Right atrium auricular region (tissue), 2 donors: ENCODE measurements around the gene SMIM31. TPM values are rescaled to one million over a fixed set of nuclear protein-coding genes. Genes with fewer than 3 reads are reported as not detected.

Source experiments
- DNase-seq: peaks from one replicate; pipeline ENCODE4 v3.0.0-alpha.2; 2019; ENCODE audit warnings: low spot score
- H3K27ac ChIP-seq, 2 donors: fragments of 200-600 bp; sonication (generic); 1 replicate in 1 of 2; 2 replicates in 1 of 2; pipeline ENCODE4 v1.5.1; 2016 to 2019
- H3K27me3 ChIP-seq, 2 donors: fragments of 200-600 bp; sonication (generic); one replicate each; pipeline versions ENCODE4 v1.5.1 to v1.6.0; 2017 to 2019
- H3K36me3 ChIP-seq: fragments of 200-600 bp; sonication (generic); one replicate; pipeline ENCODE4 v1.5.1; 2016
- H3K4me1 ChIP-seq, 2 donors: fragments of 200-600 bp; sonication (generic); one replicate each; pipeline versions ENCODE4 v1.5.1 to v1.6.0; 2017 to 2019
- H3K4me3 ChIP-seq, 2 donors: fragments of 200-600 bp; sonication (generic); 1 replicate in 1 of 2; 2 replicates in 1 of 2; pipeline ENCODE4 v1.5.1; 2017 to 2019; ENCODE audit warnings: mild to moderate bottlenecking in 1 of 2, moderate library complexity in 1 of 2
- H3K9me3 ChIP-seq, 2 donors: fragments of 200-600 bp; sonication (generic); one replicate each; pipeline ENCODE4 v1.5.1; 2019
- CTCF ChIP-seq, 2 donors: fragments of 200-600 bp; sonication (generic); IDR thresholded peaks; one replicate each; pipeline ENCODE4 v1.5.1; 2019; ENCODE audit warnings: antibody characterized with exemption in 2 of 2
- total RNA-seq, 2 donors: library from RNA; depleted of rRNA; stranded (reverse); fragments of >200 nt; gene quantifications; one replicate each; pipeline ENCODE4 v1.1.0, GENCODE V29; 2016

Gene SMIM31
- total RNA-seq, 2 donors from 2014 or later: not detected

DNA sequence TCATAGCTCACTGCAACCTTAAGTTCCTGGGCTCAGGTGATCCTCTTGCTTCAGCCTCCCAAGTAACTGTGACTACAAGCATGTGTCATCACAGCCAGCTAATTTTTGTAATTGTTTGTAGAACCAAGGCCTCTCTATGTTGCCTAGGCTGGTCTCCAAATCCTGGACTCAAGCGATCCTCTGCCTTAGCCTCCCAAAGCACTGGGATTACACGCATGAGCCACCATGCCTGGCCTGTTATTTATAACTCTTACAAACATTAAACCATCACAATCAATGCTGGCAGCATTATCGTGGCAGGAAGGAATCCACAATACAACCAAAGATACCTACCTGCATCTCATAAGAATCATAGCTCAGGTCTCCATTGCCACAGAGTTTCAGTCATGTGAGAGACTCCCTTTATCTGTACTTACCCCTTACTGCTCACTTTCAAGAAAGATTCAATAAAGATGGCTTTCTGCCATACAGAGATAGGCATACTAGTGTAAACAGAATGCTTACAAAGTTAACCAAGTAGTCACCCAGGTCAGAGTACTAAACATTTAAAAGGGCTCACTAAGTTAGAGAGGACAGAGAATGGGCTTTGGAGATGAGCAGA lies 48.5 kb downstream of the SMIM31 start:
- H3K27ac ChIP-seq: no peak overlapping the region
- no peaks in the 10 kb centered on the region for H3K4me1 ChIP-seq
- no peaks in the 10 kb centered on the region for H3K36me3 ChIP-seq
- no peak for DNase-seq
- H3K27me3 ChIP-seq: no peaks in the 10 kb centered on the region
- TF ChIP-seq CTCF (IDR thresholded peaks at IDR 0.05): no peak
- H3K4me3 ChIP-seq: no peak overlapping the region
- H3K9me3 ChIP-seq: no peaks in the 10 kb centered on the region

DNA sequence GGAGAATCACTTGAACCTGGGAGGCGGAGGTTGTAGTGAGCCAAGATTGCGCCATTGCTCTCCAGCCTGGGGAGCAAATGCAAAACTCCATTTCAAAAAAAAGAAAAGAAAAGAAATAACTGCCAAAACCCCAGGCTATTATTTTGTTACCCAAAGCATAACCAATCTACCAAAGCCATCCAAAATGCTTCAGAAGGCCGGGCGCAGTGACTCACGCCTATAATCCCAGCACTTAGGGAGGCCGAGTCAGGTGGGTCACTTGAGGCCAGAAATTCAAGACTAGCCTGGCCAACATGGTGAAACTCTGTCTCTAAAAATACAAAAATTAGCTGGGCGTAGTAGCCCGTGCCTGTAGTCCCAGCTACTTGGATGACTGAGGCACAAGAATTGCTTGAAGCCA lies 49.8 kb downstream of the SMIM31 start:
- Histone ChIP-seq H3K36me3 (no peaks in the 10 kb centered on the region), H3K27me3 (no peaks in the 10 kb centered on the region), H3K27ac (no peak overlapping the region), H3K4me1 (no peaks in the 10 kb centered on the region), H3K9me3 (no peaks in the 10 kb centered on the region), H3K4me3 (no peak overlapping the region)
- DNase-seq: no peak
- no peak for TF ChIP-seq CTCF (IDR thresholded peaks at IDR 0.05)

- Histone ChIP-seq H3K36me3 (no peaks in the 10 kb centered on the region), H3K9me3 (no peaks in the 10 kb centered on the region), H3K27me3 (no peaks in the 10 kb centered on the region), H3K27ac (no peak overlapping the region), H3K4me1 (no peaks in the 10 kb centered on the region), H3K4me3 (no peak overlapping the region)
- no peak for TF ChIP-seq CTCF (IDR thresholded peaks at IDR 0.05)
- DNase-seq: no peak
Observed at GRCh38 chr4:164807611-164808010, 53.7 kb downstream of the SMIM31 start.

DNA sequence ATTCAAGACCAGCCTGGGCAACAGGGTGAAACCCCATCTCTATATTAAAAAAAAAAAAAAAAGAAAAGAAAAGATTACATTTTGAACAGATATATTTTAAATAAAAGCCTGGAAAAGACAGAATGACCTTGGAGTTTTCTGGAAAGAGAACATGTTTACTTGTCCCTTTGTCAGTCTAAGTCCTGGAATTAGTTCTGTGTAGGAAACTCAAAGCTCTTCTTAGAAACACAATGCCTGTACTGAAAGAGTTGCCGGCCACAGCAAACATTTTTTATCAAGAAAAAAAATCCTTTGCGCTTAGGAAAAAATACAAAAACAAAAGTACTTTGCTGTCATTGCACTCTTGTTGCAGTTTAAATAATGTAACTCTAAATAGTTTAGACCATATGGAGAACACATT lies 59.6 kb downstream of the SMIM31 start:
- no peak overlapping the region for H3K4me3 ChIP-seq
- H3K27me3 ChIP-seq: no peaks in the 10 kb centered on the region
- H3K9me3 ChIP-seq: no peaks in the 10 kb centered on the region
- no peak overlapping the region for H3K27ac ChIP-seq
- no peaks in the 10 kb centered on the region for H3K4me1 ChIP-seq
- no peaks in the 10 kb centered on the region for H3K36me3 ChIP-seq
- no peak for DNase-seq
- TF ChIP-seq CTCF (IDR thresholded peaks at IDR 0.05): no peak

GRCh38 chr4:164815711-164816110 lies 61.8 kb downstream of the SMIM31 start:
- no peaks in the 10 kb centered on the region for H3K4me1 ChIP-seq
- H3K4me3 ChIP-seq: no peak overlapping the region
- H3K27me3 ChIP-seq: no peaks in the 10 kb centered on the region
- DNase-seq: no peak
- no peaks in the 10 kb centered on the region for H3K36me3 ChIP-seq
- no peaks in the 10 kb centered on the region for H3K9me3 ChIP-seq
- H3K27ac ChIP-seq: no peak overlapping the region
- TF ChIP-seq CTCF (IDR thresholded peaks at IDR 0.05): no peak

GRCh38 chr4:164819366-164819765 lies 65.4 kb downstream of the SMIM31 start:
- H3K27ac ChIP-seq: no peak overlapping the region
- TF ChIP-seq CTCF (IDR thresholded peaks at IDR 0.05): no peak
- no peaks in the 10 kb centered on the region for H3K4me1 ChIP-seq
- no peaks in the 10 kb centered on the region for H3K36me3 ChIP-seq
- H3K9me3 ChIP-seq: no peaks in the 10 kb centered on the region
- no peak for DNase-seq
- H3K27me3 ChIP-seq: no peaks in the 10 kb centered on the region
- no peak overlapping the region for H3K4me3 ChIP-seq
